ENCODE measurements around the gene ZGPAT.

- TF ChIP-seq NR2C2 (IDR thresholded peaks at IDR 0.05; ENCODE audit: borderline replicate concordance, control insufficient read depth, insufficient read length, low read depth) (no peak), CTCF (IDR thresholded peaks at IDR 0.05 in 2 of 3, conservative IDR thresholded peaks at IDR 0.05 in 1 of 3; ENCODE audit: control insufficient read depth in 2 of 3, extremely low read depth in 1 of 3, insufficient read depth in 1 of 3, low read depth in 3 of 3, low read length in 3 of 3) (no peak), ZNF207 (IDR thresholded peaks at IDR 0.05; ENCODE audit: borderline replicate concordance) (no peak), MYC (IDR thresholded peaks at IDR 0.05; ENCODE audit: insufficient read depth, insufficient read length, insufficient replicate concordance, low read length, severe bottlenecking) (no peak), SIX5 (IDR thresholded peaks at IDR 0.05; ENCODE audit: low read depth, low read length, severe bottlenecking) (no peak), JUNB (IDR thresholded peaks at IDR 0.05) (no peak), NR2C1 (IDR thresholded peaks at IDR 0.05) (no peak), FOXK2 (IDR thresholded peaks at IDR 0.05) (no peak), CBX5 (IDR thresholded peaks at IDR 0.05; ENCODE audit: low read depth) (no peak), SUPT20H (IDR thresholded peaks at IDR 0.05; ENCODE audit: borderline replicate concordance, control insufficient read depth, low read depth, low read length) (no peak), REST (IDR thresholded peaks at IDR 0.05; ENCODE audit: low read depth, low read length) (no peak), HDAC6 (IDR thresholded peaks at IDR 0.05; ENCODE audit: unreplicated experiment) (no peak)
These were observed 13.9 kb upstream of the ZGPAT start for GRCh38 chr20:63693733-63694583.

Measured in GM12878 (cell line).